CD14-positive monocyte (primary cell): ENCODE measurements around the gene SMTN. TPM values are rescaled to one million over a fixed set of nuclear protein-coding genes. Genes with fewer than 3 reads are reported as not detected.
A peak's percentile ranks its signal among the peaks of the same experiment; 100 is the strongest.

ENCODE experiments used
- DNase-seq, 3 donors: peaks; one replicate each; pipeline ENCODE4 v3.0.0-alpha.2; 2011 to 2022
- H2AFZ ChIP-seq: 2 replicates; pipeline ENCODE4 v1.6.0; 2012; ENCODE audit warnings: mild to moderate bottlenecking, low read depth, low read length, inconsistent platforms; ENCODE audit not compliant: insufficient read depth, poor library complexity, severe bottlenecking
- H3K27ac ChIP-seq, 2 donors: 1 replicate in 1 of 2; 2 replicates in 1 of 2; pipeline ENCODE4 v1.5.1; 2012 to 2013; ENCODE audit warnings: low read length in 2 of 2, control low read depth in 1 of 2, inconsistent platforms in 1 of 2, low read depth in 1 of 2, mild to moderate bottlenecking in 1 of 2
- H3K27me3 ChIP-seq, 2 donors: one replicate each; pipeline versions ENCODE4 v1.6.0 to v1.6.1; 2011 to 2013; ENCODE audit warnings: low read length in 2 of 2; ENCODE audit not compliant: control insufficient read depth in 2 of 2, insufficient read depth in 2 of 2
- H3K36me3 ChIP-seq, 2 donors: replicated peaks in 1 of 2; 1 replicate in 1 of 2; 2 replicates in 1 of 2; pipeline versions ENCODE4 v1.5.1 to v1.6.1; 2012 to 2013; ENCODE audit warnings: low read length in 2 of 2, control low read depth in 1 of 2, inconsistent platforms in 1 of 2, mild to moderate bottlenecking in 1 of 2; ENCODE audit not compliant: insufficient read depth in 2 of 2, control insufficient read depth in 1 of 2
- H3K4me1 ChIP-seq, 2 donors: 1 replicate in 1 of 2; 2 replicates in 1 of 2; pipeline versions ENCODE4 v1.5.1 to v1.6.1; 2012 to 2013; ENCODE audit warnings: low read length in 2 of 2, control low read depth in 1 of 2, inconsistent platforms in 1 of 2, mild to moderate bottlenecking in 1 of 2, moderate library complexity in 1 of 2; ENCODE audit not compliant: insufficient read depth in 2 of 2, control insufficient read depth in 1 of 2
- H3K4me2 ChIP-seq: replicated peaks from 2 replicates; pipeline ENCODE3; 2012; ENCODE audit warnings: low read length, moderate library complexity, mild to moderate bottlenecking; ENCODE audit not compliant: poor library complexity, severe bottlenecking; ENCODE audit errors: extremely low read depth
- H3K4me3 ChIP-seq, 3 experiments: fragments of 200-600 bp in 1 of 3; sonication (generic) in 1 of 3; replicated peaks in 1 of 3; 1 replicate in 2 of 3; 2 replicates in 1 of 3; pipeline ENCODE4 v1.5.1; 2011 to 2013; ENCODE audit warnings: low read length in 3 of 3, mild to moderate bottlenecking in 3 of 3, control low read depth in 2 of 3, low read depth in 2 of 3, inconsistent platforms in 1 of 3, moderate library complexity in 1 of 3
- H3K79me2 ChIP-seq: 2 replicates; pipeline ENCODE4 v1.6.0; 2012; ENCODE audit warnings: mild to moderate bottlenecking, control low read depth, inconsistent platforms, low read length, moderate library complexity; ENCODE audit not compliant: insufficient read depth
- H3K9ac ChIP-seq: 2 replicates; pipeline ENCODE4 v1.6.0; 2017; ENCODE audit warnings: low read length, mild to moderate bottlenecking; ENCODE audit not compliant: insufficient read depth, poor library complexity, severe bottlenecking
- H3K9me3 ChIP-seq, 2 donors: replicated peaks in 1 of 2; 1 replicate in 1 of 2; 2 replicates in 1 of 2; pipeline versions ENCODE4 v1.5.1 to v1.6.1; 2012 to 2013; ENCODE audit warnings: low read length in 2 of 2, control low read depth in 1 of 2; ENCODE audit not compliant: control insufficient read depth in 1 of 2, insufficient read depth in 1 of 2
- H4K20me1 ChIP-seq: 2 replicates; pipeline ENCODE4 v1.6.0; 2012; ENCODE audit warnings: mild to moderate bottlenecking, low read length, control low read depth, moderate library complexity; ENCODE audit not compliant: insufficient read depth
- H3K27ac Mint-ChIP-seq, 7 donors: one replicate each; pipeline ENCODE4 v1.8.0; 2020; ENCODE audit warnings: mild to moderate bottlenecking in 7 of 7, mixed read lengths in 7 of 7, moderate library complexity in 6 of 7, inconsistent platforms in 2 of 7
- H3K27me3 Mint-ChIP-seq, 3 donors: one replicate each; pipeline ENCODE4 v1.8.0; 2021 to 2022; ENCODE audit warnings: low read depth in 3 of 3, mild to moderate bottlenecking in 3 of 3, mixed read lengths in 3 of 3, moderate library complexity in 3 of 3, inconsistent platforms in 1 of 3
- H3K36me3 Mint-ChIP-seq, 2 donors: one replicate each; pipeline ENCODE4 v1.8.0; 2020; ENCODE audit warnings: mixed read lengths in 2 of 2, inconsistent platforms in 1 of 2, mild to moderate bottlenecking in 1 of 2
- H3K4me1 Mint-ChIP-seq: one replicate; pipeline ENCODE4 v1.8.0; 2020; ENCODE audit warnings: mild to moderate bottlenecking, mixed read lengths
- H3K4me3 Mint-ChIP-seq, 2 donors: one replicate each; pipeline ENCODE4 v1.8.0; 2020; ENCODE audit warnings: mild to moderate bottlenecking in 2 of 2, mixed read lengths in 2 of 2, moderate library complexity in 1 of 2
- H3K9me3 Mint-ChIP-seq, 7 donors: one replicate each; pipeline ENCODE4 v1.8.0; 2020 to 2022; ENCODE audit warnings: mixed read lengths in 7 of 7, mild to moderate bottlenecking in 6 of 7, moderate library complexity in 6 of 7, inconsistent platforms in 2 of 7
- WGBS: methylation state at CpG from one replicate; pipeline ENCODE4 v1.1.5; 2013; ENCODE audit warnings: missing lambda C conversion rate; ENCODE audit not compliant: insufficient coverage; 5-methylcytosine and 5-hydroxymethylcytosine counted together
- intact Hi-C, 2 donors: fragments of 100-400 bp; cut with micrococcal nuclease; formaldehyde crosslinking; loops; one replicate each; pipeline versions ENCODE4 v1.15.0 to v1.15.1; 2023
- polyA plus RNA-seq, 3 donors: library from polyadenylated mRNA; depleted of rRNA in 1 of 3; unstranded in 2 of 3; stranded (reverse) in 1 of 3; fragments of 300-500 nt in 2 of 3; fragments of >200 nt in 1 of 3; fragmentation: Illumina TruSeq in 2 of 3; gene quantifications; 1 replicate in 2 of 3; 2 replicates in 1 of 3; pipeline ENCODE4 v1.2.3, GENCODE V29; 2012 to 2021
- TF ChIP-seq, protein P1 (sequence below): fragments of 200-600 bp; IDR thresholded peaks from one replicate; pipeline ENCODE4 v1.8.0; 2022; ENCODE audit warnings: antibody characterized with exemption, mild to moderate bottlenecking

SMTN gene
- polyA plus RNA-seq, 3 donors: 0.87 to 13.3 (median 0.88) TPM

DNA sequence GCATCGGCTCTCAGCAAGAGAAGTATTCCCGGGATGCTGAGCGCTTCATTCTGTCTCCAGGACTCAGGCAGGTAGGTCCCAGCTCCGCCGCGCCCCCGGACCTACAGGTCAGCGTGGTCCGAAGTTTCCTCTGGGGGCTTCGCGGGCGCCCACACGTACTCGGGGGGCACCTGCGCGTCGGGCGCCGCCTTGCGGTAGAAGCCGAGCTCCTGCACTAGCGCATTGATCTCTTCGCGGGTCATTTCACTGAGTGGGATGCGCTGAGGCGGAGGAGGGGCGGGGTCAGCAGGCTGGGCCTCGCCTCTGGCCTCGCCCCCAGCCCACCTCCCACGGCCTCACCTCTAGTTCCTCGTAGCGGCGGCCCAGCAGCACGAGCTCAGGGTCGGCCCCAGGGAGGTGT, 23.8 kb downstream of the SMTN start:
- Mint-ChIP-seq H3K27ac (no peak overlapping the region), H3K27me3 (peaks cover 5 to 20% (median 14%) of the 10 kb centered on the region in 3 donors), H3K9me3 (peaks cover 0 to 1% (median 0%) of the 10 kb centered on the region in 7 donors), H3K36me3 (peaks cover 13 to 18% of the 10 kb centered on the region in 2 donors), H3K4me3 (no peak overlapping the region), H3K4me1 (peaks cover 11% of the 10 kb centered on the region)
- Histone ChIP-seq H3K9me3 (no peaks in the 10 kb centered on the region), H3K4me3 (no peak overlapping the region), H4K20me1 (no peaks in the 10 kb centered on the region), H3K79me2 (no peaks in the 10 kb centered on the region), H3K4me2 (no peak overlapping the region), H3K4me1 (peaks cover 12 to 14% of the 10 kb centered on the region in 2 donors), H2AFZ (no peak overlapping the region), H3K27ac (no peak overlapping the region), H3K27me3 (peaks cover 0 to 2% of the 10 kb centered on the region in 2 donors), H3K9ac (no peak overlapping the region), H3K36me3 (peaks cover 3 to 7% of the 10 kb centered on the region in 2 donors)
- intact Hi-C loops: loop anchor here (5.0 to 10.0 kb wide), 3 partner anchors 127 to 170 kb away; no protein-coding TSS in a partner anchor
- DNase-seq: no peak
- TF ChIP-seq, protein P1, sequence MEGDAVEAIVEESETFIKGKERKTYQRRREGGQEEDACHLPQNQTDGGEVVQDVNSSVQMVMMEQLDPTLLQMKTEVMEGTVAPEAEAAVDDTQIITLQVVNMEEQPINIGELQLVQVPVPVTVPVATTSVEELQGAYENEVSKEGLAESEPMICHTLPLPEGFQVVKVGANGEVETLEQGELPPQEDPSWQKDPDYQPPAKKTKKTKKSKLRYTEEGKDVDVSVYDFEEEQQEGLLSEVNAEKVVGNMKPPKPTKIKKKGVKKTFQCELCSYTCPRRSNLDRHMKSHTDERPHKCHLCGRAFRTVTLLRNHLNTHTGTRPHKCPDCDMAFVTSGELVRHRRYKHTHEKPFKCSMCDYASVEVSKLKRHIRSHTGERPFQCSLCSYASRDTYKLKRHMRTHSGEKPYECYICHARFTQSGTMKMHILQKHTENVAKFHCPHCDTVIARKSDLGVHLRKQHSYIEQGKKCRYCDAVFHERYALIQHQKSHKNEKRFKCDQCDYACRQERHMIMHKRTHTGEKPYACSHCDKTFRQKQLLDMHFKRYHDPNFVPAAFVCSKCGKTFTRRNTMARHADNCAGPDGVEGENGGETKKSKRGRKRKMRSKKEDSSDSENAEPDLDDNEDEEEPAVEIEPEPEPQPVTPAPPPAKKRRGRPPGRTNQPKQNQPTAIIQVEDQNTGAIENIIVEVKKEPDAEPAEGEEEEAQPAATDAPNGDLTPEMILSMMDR: no peak
- WGBS: 91% methylated on average over 28 of the region's 35 CpGs

DNA sequence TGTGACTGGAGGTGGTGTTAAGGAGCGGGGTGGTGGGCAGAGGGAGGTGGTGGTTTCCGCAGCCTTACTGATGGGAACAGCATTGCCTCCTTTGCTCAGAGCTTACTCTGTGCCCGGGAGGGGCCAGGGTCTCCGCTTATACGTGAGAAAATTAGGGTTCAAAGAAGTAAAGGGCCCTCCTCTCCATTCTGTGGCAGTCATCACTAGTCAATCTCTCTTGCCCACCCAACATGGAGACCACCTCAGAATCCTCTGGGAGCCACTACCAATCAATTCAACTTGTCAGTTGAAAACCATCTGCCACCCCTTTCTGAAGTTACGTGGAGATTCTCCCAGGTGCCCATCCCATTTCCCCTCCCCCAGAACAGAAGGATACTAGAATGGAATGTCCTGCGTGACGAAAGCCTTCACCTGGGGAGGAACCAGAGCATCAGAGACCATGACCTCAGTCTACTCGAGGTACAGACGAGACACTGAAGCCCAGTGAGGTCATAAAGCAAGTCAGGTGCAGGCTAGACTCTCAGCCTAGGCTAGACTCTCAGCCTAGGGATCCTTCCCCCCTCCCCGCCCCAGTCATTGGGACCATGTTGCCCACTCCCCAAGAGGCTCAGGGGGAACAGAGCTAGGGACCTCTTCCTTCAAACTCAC, 24.3 kb downstream of the SMTN start:
- H3K4me3 Mint-ChIP-seq: no peak overlapping the region
- no peaks in the 10 kb centered on the region for H3K79me2 ChIP-seq
- TF ChIP-seq, protein P1: no peak
- no peak overlapping the region for H3K4me3 ChIP-seq
- H3K9me3 ChIP-seq: no peaks in the 10 kb centered on the region
- H3K4me1 Mint-ChIP-seq: peaks cover 11% of the 10 kb centered on the region
- intact Hi-C loops: loop anchor here (5.0 to 10.0 kb wide), 3 partner anchors 127 to 169 kb away; no protein-coding TSS in a partner anchor
- H3K9me3 Mint-ChIP-seq: peaks cover 0 to 1% (median 0%) of the 10 kb centered on the region in 7 donors
- H3K27me3 ChIP-seq: peaks cover 0 to 2% of the 10 kb centered on the region in 2 donors
- H3K36me3 ChIP-seq: peaks cover 0 to 1% of the 10 kb centered on the region in 2 donors
- H3K36me3 Mint-ChIP-seq: peaks cover 9 to 14% of the 10 kb centered on the region in 2 donors
- peaks cover 5 to 20% (median 14%) of the 10 kb centered on the region in 3 donors for H3K27me3 Mint-ChIP-seq
- H4K20me1 ChIP-seq: no peaks in the 10 kb centered on the region
- WGBS: 83% methylated on average over 9 of the region's 11 CpGs
- no peak overlapping the region for H3K9ac ChIP-seq
- no peak overlapping the region for H2AFZ ChIP-seq
- peak overlapping the region in 1 of 7 donors; percentile 9 for H3K27ac Mint-ChIP-seq
- H3K4me2 ChIP-seq: no peak overlapping the region
- peaks cover 12 to 14% of the 10 kb centered on the region in 2 donors for H3K4me1 ChIP-seq
- H3K27ac ChIP-seq: no peak overlapping the region
- DNase-seq: no peak
